Measurements from ENCODE around the gene CTIF.

Gene CTIF

DNA sequence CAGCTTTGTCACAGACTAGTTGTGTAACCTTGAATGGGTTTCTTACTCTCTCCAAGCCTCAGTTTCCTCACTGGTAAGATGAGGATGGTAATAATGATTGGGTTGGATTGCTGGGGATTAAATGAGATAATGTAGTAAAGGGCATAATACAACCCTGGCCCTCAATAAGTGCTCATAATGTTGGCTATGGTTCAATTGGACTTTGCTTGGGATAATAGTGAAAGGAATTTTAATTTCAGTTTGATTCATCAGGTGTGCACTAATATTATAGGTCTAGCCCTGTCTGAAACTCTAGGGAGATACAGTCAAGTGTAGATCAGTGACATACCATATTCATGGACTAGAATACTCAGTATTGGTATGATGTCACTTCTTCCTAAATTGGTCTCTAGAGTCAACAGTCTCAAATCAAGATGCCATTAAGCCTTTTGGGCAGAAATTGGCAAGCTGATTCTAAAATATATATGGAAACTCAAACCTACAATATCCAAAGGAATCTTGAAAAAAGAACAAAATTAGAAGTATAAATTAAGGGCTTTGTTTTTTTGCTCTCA lies 250.5 kb downstream of the CTIF start:
- DNase-seq (ENCODE audit: low spot score): no peak

DNA sequence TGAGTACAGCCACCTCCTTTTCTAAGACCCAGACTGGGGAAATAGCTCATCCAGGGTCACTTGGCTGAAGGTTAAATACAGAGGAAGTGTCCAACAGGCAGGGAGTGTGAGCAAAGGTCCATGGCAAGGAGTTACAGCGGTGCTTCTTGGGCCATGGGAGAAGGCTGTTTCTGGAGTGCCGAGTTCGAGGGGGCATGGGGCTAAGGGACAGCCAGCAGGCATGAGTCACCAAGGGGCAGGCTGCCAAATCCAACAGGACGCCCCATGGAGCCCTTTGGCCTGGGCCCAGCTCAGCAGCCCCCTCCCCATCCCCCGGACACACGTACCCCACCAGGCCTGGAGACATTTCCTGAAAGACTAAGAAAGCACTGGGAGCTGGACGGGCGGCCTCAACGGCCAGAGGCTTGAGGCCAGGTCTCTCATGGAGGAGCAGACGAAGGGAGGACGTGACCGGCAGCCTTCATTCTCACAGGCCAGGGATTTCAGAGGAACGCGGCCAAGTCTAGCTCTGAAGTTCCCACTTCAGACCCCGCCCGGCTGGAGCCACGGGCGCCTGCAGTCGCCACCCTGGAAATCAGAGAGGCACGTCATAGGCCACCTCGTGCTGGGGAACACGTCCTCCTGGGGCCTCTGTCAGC lies 251.5 kb downstream of the CTIF start:
- DNase-seq (ENCODE audit: low spot score): no peak

DNA sequence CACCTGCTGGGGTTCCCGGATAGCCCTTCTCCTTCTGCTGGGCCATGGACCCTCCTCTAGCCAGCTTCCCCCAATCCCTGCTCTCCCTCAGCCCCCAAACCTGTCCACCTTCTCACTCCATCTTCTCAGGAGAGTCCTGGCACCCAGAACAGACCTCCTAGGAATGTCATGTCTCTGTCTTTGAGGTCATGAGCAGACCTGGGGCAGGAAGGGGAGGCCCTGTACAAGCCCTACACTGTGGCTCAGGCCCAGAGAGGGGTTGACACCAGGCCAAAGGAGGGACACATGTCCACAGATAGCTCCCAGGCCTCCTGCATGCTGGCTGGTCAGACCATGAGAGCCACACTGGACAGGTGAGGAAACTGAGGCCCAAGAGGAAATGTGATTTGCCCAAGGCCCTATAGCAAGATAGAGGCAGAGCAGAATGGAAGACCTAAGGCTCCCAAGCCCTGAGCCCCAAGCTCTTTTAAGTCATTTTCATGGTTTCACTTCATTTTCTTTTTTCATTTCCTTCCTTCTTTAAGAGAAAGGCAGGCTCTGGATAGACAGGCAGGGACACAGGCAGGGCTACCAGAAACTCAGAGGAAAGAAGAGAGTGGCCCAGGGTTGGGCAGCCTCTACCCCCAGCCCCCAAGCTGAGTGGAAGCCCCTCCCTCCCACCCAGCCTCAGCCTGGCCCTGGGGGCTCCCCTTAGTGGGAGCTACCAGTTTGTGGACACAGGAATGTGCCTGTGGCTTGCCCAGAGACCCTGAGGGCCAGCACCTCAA lies 252.2 kb downstream of the CTIF start:
- DNase-seq (ENCODE audit: low spot score): no peak

DNA sequence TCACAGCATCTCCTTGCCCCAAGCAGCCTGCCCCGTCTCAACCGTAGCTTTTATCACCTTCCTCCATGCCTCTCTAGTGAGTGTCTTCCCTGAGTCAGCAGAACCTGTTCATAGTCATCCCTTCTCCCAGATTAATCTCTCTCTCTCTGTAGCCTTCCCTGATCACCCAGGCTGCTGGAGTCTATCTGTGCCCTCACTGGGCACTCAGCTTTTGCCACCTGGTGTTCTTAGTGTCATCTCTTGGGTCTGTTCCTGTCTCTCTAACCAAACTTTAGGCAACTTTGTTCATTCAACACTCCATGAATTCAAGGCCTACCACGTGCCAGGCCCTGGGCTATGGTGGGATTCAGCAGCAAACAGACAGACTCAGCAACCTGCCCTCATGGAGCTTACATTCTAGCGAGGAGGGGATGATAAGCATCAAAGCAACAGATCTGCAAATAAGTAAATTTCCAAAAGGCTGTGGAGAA lies 252.8 kb downstream of the CTIF start:
- no peak for DNase-seq (ENCODE audit: low spot score)

DNA sequence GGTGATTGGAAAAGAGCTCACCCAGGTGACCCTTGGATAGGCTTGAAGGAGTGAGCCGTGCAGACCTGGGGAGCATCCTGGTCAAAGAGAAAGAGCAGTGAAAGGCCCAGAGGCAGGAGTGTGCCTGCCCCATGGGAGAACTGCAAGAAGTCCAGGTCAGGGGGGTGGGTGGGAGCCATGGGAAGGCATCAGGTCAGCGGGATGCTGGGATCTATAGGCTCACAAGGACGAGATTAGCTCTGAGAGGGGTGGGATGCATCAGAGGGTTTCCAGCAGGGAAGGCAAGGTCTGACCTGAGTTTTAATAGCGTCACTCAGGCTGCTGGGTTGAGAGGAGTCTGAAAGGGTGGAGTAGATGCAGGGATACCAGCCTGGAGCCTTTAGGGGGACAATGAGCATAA lies 253.3 kb downstream of the CTIF start:
- no peak for DNase-seq (ENCODE audit: low spot score)

DNA sequence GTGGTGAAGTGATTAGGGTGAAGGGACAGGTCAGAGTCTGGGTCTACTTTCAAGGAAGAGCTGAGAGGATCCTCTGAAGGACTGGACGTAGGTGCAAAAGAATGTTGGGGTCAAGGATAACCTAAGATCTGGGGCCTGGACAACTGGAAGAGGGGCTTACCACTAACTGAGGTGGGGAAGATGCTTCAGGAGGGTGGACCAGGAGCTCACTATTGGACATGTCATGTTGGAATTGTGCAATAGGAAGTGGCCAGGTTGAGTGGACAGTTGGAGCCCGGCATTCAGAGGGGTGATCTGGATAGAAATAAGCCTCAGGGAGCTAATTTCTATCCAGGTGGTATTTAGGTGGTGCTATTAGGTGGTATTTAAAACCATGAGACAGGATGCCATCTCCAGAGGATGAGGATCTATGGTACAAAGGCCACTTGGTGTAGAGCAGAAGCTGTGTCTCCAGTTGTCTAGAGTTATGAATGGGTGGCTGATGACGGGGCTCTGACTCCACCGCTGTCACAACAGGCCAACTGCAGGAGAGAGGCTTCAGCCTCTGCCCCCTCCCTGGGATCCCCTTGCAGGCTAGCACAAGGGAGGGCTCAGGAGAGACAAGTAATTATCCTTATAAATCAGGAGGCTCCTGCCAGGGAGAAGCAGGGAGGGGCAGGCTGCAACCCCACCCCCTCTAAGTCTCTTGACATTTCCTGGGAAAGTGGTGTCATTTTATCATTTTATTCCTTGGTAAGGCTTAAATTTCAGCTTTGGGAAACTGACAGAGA lies 254.0 kb downstream of the CTIF start:
- DNase-seq (ENCODE audit: low spot score): no peak

DNA sequence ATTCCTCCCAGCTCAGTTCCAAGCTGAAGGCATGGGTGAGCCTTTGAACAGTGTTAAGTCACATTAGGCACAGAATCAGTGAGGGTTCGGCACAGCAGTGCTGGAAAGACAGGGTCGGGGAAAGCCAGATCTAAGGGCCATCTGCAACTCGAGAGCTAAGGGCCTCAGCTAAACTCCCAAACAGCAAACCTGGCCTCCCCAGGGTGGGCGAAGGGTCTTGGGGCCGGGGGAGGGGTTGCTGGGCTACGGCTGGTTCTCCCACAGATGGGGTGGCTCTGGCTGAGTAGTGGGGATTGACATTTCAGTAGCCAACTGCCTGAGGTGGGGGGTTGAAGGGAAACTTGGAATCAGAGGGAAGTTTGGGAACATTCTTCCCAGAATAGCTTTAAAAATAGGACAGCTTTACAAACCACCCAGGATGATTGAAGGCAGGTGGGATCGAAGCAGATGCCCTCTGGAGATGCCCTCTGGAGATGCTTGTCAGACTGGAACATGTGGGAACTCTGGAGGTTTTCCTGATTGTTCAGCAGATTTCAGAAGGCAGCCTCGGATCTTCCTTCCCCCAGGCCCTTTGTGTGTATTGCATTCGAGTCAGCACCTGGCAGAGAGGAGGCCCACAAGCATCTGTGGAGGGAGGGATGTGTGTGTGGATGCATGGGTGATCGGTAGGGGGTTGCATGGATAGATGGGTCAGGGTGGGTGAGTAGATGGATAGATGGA lies 255.6 kb downstream of the CTIF start:
- no peak for DNase-seq (ENCODE audit: low spot score)

DNA sequence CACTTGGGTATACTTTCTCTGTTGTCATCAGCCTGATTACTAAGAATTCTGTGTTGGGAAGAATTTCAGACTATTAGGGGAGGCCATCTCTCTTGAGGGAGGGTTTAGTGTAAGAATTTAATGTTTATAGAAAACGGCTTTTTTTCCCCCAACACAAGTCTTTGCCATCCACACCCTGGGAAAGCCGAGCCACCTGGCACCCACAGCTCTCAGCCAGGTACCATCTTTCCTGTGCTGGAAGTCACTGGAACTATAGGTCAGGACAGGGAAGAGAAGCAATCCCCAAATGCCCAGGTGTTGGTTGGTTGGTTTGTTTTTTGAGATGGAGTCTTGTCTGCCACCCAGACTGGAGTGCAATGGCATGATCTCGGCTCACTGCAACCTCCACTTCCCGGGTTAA lies 256.9 kb downstream of the CTIF start:
- no peak for DNase-seq (ENCODE audit: low spot score)

DNA sequence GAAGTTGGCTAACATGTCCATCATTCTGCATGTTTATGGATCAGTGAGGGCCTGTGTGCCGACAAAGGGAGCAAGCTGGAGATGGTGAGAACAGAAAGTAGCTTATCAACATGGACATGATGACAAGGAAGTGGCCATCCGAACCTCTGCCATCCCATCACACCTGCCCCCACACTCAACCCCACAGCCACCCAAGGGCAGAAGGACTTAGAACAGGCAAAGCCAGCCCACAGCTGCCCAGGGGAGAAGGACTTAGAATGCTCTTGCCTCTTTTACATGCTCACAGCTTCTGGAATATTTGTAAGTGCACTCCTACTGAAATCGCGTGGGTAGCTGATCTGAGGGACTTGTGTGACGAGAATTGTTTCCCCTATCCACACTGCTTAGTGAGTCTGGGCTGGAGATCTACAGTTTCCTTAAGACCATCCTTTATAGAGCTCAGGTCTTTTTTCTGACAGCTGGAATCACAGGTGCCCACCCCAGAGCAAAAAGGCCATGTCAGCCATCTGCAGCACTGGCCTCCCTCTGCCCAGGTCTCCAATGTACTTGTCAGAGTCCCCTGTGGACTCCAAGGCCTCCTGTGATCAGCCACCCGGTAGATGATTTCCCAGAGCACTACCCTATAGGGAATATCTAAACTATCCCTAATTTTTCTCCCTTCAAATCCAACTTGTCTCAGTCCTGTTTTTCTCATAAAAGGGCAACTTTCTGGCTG lies 257.8 kb downstream of the CTIF start:
- no peak for DNase-seq (ENCODE audit: low spot score)

DNA sequence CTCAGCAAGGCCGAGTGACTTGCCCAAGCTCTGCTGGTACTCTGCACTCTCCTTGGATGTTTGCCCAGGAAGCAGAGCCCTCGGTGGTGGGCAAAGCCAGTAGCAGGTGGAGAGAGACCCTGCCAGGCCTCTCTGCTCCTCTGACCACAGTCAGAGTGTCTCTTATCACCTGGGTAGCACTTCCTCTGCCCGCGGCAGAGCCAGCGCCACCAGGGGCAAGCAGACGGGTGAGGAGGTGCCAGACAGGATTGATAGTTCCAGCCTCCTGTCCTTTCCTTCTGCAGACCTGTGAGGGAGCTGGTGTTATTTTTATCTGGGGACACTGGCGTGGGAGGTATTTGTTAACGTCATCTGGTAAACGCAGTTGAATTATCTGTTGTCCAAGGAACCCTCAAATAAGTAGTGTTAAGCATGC lies 259.0 kb downstream of the CTIF start:
- DNase-seq (ENCODE audit: low spot score): no peak

DNA sequence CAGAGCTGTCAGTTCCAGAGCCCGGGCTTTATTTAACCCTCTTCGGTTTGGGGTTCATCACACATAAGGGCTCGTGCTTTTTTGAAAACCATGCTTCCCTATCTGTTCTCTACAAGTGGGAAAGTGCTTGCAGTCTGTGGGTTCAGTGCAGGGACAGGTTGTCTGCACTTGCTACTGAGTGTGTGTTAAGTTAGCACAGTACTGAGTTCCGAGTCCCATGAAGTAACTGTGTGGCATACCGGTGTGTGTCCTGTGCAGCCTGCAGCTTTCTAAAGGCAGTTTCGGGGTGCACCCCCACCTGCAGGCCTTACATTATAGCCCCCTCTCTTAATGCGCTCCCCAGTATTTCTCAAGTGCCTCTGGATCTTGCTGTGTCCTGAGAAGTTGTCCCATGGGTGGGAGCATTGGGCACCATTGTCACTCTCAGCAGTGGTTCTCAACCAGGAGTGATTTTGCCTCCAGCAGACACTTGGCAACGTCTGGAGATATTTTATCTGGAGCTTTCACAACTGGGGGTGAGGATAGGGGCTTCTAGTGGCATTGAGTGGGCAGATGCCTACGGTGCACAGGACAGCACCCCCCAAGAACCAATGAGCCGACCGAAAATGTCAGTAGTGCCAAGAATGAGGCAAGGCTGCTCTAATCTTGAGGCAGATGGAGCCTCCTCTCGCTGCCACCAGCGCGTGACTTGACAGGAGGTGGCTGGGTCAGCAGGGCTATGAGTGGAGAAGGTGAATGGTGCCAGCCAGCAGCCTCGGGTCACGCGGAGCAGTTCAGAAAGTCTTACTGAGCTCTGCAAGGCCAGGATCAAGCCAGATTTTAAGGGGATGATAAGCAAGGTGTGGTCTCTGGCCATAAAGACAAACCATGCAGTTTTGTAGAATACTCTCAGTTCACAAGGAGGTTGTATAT lies 259.8 kb downstream of the CTIF start:
- DNase-seq (ENCODE audit: low spot score): no peak

DNA sequence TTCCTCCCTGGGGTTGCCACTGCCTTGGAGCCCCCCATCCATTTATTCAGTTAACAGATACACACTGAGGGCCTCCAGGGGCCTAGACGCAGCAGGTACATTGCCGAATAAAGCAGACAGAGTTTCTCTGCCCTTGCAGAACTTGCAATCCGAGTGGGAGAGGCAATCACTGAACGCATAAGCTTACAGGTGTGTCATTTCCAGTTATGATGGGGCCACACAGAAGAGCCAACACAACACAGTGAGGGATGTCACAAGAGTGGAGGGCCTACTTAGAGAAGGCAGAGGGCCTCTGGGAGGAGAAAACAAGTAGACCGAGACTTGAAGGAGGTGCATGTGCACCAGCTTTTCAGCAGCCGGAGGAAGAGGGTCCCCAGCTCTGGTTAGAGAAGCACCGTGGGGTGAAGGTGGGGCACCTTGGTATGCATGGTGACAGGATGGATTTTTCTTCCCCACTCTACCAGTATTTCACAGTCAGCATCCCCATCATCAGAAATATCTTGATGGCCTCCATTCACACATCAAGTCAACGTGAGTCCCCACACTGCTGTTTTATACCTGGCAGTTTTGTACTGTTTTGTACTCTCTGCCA lies 261.0 kb downstream of the CTIF start:
- no peak for DNase-seq (ENCODE audit: low spot score)

DNA sequence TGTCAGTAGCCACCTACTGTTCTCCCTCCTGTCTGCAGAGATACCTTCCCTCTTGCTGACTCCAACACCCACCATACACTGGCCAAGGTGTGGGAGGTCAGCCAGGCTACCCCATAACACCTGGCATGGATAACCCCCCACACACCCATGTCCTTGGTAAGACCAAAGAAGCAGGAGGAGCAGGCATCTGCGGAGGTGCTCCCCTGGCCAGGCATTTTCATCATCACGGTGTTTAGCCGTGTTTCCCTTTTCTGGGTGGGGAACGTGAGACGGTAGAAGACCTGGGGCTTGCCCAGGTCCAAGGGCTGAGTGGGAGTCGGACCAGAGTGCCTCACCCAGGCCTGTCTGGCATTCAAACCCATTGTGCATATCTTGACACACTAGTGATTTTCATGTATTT lies 261.6 kb downstream of the CTIF start:
- DNase-seq (ENCODE audit: low spot score): no peak

DNA sequence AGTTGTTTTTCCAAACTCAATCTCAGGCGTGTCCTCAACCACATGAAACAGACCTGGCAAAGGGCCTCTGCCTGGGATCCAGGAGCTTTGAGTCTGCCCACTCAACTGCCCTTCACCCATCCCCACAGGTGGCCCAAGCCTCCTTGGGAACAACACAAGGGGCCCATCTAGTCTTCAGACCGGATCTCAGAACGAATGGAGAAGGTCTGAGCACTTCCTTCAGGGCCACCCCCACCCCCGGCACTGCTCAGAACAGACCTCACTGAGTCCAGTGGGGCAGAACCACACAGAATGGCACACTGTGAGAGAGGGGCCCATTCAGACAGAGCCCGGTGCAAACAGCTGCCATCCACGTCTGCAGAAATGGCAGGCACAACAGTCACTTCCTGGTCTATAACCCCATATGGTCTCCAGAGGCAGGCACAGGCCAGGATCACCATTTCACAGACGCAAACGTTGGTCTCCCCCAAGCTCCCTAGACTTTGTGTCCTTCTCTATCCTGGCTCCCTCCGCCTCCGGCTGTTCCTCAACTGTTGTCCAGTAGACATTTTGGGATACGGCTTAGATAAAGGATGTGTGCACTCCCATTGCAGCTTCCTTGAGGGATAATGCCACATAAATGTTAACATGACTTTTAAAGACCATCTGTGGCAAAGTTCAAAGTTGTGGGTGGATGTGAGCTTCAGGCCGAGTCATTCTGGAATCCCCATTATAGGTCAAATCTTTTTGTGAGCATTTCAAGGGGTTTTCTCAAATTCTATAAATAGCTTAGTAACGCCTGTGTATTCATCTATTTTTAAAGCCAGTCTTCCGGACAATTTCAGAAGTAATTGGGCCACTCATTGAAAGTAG lies 262.3 kb downstream of the CTIF start:
- DNase-seq (ENCODE audit: low spot score): no peak

DNA sequence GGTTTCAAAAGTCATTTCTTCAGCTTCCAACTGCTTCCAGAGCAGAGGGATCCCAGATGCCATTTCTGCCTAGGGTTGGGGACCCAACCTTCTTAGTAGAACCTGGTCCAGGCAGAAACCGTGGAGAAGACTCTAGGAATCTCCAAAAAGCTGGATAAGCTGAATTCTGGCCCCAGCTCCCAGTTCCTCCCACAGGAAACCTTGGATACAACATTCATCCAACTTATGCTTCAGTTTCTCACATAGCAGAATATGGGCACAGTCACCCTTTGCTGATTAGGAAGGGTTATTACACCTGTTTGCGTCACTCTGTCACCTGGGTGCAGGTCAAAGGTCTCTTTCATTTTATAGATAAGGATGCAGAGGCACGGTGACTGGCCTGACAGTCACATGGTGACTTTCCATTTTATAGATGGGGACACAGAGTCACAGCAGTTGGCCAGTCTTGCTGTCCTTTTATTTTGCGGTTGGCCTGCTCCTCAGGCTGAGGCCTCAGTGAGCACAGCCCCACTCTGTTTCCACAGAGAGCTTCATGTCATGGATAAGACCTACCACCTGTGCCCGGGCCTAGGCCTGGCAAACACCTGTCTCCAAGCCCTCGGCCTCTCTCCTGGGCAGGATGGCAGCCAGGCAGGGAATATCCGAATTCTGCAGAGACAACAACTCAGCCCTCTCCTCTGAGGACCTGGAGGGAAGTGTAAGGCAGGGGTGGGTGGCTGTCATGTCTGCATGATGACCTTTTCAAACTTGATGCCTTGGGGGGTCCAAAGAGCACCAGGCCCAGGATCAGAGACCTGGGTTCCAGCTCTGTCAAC lies 263.1 kb downstream of the CTIF start:
- DNase-seq (ENCODE audit: low spot score): no peak

DNA sequence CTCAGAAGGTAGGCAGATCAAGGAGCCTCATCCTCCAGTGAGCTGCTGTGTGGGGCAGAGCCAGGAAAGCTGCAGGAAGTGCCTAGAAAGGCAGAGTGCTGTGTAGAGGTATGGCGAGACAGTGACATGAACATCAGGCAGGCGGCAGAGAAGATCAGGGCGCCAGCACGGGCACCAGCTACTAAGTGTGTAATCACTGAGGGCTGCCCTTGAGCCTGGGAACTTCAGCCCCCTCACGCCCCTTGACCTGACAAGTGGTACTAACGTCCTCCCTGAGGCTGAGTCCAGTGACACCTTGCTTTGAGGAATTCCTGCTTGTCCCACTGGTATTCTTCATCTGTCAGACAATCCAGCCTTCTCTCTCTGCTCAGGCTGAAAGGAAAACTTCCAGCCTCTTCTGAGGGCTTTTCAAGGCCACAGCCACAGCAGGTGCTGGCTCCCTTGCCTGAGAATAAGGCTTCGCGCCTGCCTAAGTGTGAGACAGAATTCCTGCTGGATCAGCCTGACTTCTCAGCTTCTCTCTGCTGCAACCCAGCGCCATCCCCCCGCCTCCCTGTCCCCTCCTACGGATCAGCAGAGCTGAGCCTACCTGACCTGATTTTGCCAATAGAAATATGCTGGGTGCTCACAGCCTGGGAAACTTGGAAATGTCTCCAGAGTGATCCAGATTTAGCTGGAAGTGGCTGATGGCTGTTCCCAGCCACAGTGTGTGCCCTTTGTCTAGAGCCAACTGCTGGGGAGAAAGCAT lies 263.9 kb downstream of the CTIF start:
- DNase-seq (ENCODE audit: low spot score): peak; percentile 65

DNA sequence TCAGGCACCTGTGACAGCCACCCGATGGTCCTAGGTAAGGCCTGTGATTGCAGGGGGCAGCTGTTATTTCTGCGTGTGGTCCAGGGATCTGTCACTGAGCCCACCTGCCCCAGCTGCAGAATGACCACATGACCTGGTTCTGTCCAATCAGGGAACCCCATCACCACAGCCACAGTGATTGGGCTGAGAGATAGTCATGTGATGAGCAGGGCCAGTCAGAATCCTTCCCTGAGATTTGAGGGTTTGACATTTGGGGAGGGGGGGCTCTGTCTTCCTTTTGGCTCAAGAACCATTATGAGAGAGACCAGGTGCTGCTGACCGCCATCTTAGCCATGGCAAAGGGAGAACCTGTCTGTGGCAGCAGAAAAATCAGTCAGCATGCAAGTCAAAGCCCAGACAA lies 264.7 kb downstream of the CTIF start:
- DNase-seq (ENCODE audit: low spot score): no peak
